ENCODE data around the gene ETV6.

DNA sequence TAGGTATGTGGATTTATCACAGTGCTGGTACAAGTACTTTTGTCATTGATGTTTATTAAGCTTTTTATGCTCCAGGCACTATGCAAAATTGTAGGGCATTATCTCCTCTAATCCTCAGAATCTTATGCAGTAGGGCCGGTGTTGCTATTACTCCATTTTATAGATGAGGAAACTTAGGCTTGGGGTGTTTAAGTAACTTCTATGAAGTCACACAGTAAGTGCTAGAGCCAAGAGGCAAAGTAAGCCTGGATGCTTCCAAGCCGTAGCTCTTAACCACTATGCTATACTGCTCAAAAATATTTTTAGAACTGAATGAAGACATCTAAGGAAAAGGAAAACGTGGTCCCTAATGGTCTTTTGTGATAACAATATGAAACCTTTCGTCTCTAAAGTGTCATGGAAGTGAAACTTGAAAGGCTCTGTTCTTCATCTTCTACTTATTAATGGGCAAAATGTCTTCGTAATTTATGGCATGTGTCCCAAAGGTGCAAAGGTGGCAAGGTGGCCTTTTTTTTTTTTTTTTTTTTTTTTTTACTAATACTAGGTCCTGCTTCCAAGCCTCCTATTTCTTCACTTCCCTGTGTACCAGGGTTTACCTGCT lies 85.2 kb downstream of the ETV6 start:
- TF ChIP-seq, protein P1, sequence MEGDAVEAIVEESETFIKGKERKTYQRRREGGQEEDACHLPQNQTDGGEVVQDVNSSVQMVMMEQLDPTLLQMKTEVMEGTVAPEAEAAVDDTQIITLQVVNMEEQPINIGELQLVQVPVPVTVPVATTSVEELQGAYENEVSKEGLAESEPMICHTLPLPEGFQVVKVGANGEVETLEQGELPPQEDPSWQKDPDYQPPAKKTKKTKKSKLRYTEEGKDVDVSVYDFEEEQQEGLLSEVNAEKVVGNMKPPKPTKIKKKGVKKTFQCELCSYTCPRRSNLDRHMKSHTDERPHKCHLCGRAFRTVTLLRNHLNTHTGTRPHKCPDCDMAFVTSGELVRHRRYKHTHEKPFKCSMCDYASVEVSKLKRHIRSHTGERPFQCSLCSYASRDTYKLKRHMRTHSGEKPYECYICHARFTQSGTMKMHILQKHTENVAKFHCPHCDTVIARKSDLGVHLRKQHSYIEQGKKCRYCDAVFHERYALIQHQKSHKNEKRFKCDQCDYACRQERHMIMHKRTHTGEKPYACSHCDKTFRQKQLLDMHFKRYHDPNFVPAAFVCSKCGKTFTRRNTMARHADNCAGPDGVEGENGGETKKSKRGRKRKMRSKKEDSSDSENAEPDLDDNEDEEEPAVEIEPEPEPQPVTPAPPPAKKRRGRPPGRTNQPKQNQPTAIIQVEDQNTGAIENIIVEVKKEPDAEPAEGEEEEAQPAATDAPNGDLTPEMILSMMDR (IDR thresholded peaks at IDR 0.05), result no peak
- no peak for TF ChIP-seq ZFX (IDR thresholded peaks at IDR 0.05; ENCODE audit: borderline replicate concordance)
